SKM-1 (cell line): ENCODE measurements around the gene MAPKAPK3.

ENCODE experiments used
- DNase-seq: peaks from one replicate; lab custom pipeline; 2025; ENCODE audit not compliant: unreplicated experiment; lab: John Stamatoyannopoulos, UW

MAPKAPK3 gene

GRCh38 chr3:50625231-50626182, 8.6 kb downstream of the MAPKAPK3 start:
- DNase-seq, result no peak

GRCh38 chr3:50626401-50626800, 9.4 kb downstream of the MAPKAPK3 start:
- DNase-seq, result no peak

DNA sequence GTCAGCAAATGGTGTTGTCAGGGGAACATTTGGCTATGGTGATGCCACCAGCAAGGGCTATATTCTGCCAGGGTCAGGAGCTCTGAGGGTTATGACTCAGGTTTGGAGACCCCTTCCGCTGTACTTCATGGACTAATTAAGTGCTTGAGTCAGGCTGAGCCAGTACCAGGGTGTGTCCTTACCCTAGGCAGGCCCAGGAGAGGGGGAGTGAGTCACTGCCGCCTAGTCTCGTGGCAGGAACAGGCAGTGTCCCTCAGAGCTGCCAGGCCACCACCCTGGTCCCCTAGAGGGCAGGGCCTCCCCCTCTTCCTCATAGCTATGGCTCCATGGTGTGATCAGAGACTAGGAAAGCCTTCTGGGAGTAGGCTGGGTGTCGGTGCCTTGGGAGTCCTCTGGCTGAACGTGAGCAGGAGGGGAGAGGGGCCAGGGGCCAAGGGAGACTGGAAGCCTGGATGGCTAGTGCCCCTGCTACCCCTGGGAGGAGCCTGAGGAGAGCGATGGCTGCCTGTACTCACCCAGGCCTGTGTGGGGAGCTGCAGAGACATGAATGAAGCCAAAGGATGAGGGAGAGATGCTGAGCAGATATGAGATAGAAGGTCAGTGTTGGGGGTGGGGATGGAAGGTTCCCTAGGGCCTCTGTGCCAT, 10.6 kb downstream of the MAPKAPK3 start:
- DNase-seq, result no peak

GRCh38 chr3:50628601-50629000, 11.7 kb downstream of the MAPKAPK3 start:
- DNase-seq, result no peak

DNA sequence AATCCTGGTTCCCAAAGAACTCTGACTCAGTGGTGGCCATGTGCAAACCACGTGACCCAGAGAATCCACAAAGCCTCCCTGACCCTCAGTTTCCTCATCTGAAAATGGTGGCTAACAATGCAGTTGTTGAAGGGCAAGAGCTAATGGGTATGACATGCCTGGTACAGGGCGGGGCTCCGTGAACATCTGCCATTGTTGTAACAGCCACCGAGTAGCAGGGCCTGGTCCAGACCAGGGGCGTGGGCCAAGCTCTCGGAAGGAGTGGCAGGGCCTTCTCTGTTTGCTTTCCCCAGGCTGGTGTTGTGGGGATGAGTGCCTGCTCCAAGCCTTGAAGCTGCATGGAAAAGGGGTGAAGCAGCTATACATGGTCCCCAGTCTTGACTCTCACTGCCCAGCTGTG, 13.4 kb downstream of the MAPKAPK3 start:
- no peak for DNase-seq

GRCh38 chr3:50630877-50631276, 13.9 kb downstream of the MAPKAPK3 start:
- DNase-seq, result no peak

DNA sequence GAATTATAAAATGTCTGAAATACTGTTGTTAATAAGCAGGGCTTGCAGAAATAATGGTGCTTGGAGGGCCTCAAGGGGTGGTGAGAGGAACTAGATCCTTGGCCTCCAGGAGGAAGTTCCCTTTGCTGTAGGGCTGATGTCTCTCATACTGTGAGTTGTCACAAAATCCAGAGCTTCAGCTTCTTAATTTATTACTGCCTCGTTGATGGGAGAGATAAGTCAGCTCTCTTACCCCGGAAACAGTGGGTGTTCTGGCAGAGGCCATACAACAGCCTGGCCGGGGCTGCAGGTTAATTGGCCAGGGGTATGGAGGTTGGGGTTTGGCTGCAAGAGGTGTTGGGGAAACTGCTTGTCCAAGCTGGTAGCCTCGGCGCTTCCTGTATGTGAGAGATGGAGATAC, 15.5 kb downstream of the MAPKAPK3 start:
- peak; percentile 62 for DNase-seq

- DNase-seq, result no peak
Observed at GRCh38 chr3:50633230-50633790, 16.4 kb downstream of the MAPKAPK3 start.

DNA sequence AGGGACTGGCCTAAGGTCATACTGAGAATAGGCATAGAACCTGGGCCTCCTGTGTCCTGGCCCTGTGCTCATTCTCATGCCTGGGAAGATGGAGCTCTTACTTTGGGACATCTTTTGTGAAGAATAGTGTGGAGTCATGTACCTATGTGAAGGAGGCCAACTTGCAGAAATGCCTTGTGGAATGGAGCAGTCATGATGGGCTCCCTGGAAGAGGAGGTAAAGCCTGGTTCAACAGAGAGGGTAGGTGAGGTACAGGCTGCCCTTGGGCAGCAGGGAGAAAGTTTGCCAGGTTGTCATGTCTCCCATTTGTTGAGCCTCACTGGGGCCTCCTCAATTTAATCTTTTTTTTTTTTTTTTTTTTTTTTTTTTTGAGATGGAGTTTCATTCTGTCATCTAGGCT, 18.1 kb downstream of the MAPKAPK3 start:
- DNase-seq, result no peak

GRCh38 chr3:50637011-50637410, 20.1 kb downstream of the MAPKAPK3 start:
- no peak for DNase-seq

GRCh38 chr3:50637945-50638344, 21.0 kb downstream of the MAPKAPK3 start:
- no peak for DNase-seq

- DNase-seq, result no peak
Observed at GRCh38 chr3:50639055-50639494, 22.1 kb downstream of the MAPKAPK3 start.

DNA sequence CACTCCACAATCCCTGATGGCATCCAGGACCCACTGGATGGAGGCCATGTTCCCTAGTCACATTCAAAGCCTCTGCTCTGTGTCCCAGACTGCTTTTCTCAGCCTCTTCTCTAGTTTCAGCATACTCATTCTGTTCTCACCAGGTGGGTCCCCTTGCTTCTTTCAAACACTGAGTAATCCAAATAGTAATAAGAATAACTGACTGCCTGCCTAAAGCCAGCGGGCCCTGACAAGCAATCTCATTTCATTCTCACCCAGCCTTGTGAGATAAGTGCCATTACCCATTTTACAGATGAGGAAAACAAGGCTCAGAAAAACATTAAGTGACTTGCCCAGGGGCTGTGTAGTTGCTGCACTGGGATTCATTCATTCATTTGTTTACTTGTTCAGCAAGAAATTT, 25.4 kb downstream of the MAPKAPK3 start:
- no peak for DNase-seq

DNA sequence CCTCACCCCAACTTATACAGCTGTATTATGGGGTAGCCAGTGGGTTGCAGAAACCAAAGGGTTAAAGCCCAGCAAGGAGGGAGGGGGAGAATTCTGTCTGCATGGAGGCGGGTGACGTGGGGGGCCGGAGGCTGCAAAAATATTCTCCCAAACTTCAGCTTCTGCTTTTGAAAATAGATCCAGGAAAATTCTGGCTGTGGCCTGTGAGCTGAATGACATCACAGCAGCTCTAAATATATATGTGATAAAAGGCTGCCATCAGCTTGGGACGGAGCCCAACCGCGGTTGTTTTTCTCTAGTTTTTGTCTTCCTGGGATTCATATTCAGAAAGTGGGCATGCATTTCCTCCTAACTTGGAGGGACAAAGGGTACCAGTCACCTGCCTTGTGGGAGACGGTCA, 27.6 kb downstream of the MAPKAPK3 start:
- no peak for DNase-seq

DNA sequence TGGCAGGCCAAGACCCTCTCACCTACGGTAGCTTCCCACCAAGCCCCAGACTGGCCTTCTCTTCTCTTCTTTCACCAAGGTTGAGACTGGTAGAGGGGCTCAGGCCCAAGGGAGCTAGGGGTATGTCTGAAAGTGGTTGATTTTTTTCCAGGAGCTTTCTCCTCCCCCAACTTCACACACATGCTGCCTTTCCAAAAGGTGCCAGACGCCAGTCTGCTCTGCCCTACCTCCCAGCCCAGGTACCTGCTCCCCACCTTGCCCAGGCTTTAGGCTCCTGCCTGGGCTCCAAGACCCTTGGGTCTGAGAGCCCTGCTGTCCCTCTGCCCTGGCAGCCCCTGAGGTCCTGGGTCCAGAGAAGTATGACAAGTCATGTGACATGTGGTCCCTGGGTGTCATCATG, 28.4 kb downstream of the MAPKAPK3 start:
- DNase-seq, result no peak

GRCh38 chr3:50648313-50648712, 31.4 kb downstream of the MAPKAPK3 start:
- DNase-seq, result no peak

- no peak for DNase-seq
Observed at GRCh38 chr3:50648944-50649343, 32.0 kb downstream of the MAPKAPK3 start.

- no peak for DNase-seq
Observed at GRCh38 chr3:50649451-50649931, 32.5 kb downstream of the MAPKAPK3 start.

- DNase-seq, result no peak
Observed at GRCh38 chr3:50650018-50650417, 33.1 kb downstream of the MAPKAPK3 start.

GRCh38 chr3:50651445-50651844, 34.5 kb downstream of the MAPKAPK3 start:
- no peak for DNase-seq

DNA sequence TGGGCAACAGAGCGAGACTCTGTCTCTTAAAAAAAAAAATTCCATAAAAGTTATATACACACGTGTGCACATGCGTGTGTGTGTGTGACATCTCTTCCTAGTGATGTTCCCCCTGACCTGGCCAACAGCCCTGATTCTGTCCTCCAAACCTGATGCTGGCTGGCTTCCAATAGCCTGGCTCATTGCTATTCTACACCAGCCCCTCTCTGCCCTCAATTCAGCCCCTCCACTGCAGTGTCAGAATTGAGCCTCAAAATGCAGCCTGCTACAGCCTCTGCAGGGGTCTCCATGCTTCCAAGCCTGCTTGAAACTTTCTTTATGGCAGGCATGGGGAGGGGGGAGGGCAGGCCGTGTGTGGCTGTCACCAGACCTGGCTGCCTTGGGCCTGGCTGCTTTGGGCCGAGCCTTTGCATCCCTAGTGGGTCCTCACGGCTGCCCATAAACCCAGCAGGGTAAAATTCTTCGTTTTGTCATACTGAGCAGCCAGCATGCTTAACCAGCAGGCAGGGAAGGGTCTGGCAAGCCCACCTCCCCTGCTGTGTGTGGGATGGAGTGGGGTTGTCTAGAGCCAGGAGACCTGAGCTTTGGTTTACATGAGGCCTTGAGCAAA, 35.1 kb downstream of the MAPKAPK3 start:
- DNase-seq, result no peak
